ENCODE measurements around the gene BCL2L1. TPM values are rescaled to one million over a fixed set of nuclear protein-coding genes. Genes with fewer than 3 reads are reported as not detected.

The BCL2L1 gene
- total RNA-seq, 1 donor from 2014 or later: 42.5 TPM

DNA sequence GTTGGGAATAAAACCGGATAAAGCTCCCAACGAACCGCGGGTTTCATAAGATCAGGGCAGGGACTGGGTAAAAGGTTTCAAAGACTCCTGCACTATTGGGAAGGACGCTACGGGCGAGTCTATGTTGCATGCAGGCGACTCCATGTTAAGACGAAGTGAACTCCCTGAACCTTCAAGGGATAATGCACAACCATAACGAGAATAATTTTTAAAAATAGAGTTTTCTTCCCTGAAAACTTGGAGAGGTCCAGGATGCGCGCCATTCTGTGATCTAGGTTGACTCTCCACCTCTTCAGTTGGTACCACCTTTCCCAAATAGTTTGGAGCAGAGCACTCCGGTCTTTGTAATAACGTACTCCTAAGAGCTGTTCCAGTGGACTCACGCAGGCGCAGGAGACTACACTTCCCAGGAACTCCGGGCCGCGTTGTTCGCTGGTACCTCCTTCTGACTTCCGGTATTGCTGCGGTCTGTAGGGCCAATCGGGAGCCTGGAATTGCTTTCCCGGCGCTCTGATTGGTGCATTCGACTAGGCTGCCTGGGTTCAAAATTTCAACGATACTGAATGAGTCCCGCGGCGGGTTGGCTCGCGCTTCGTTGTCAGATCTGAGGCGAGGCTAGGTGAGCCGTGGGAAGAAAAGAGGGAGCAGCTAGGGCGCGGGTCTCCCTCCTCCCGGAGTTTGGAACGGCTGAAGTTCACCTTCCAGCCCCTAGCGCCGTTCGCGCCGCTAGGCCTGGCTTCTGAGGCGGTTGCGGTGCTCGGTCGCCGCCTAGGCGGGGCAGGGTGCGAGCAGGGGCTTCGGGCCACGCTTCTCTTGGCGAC is 16.3 kb upstream of the BCL2L1 start, which contains the start of gene TPX2:
Gene TPX2, plus strand, starts transcription at position 562 of the 821 bp plus-strand sequence. CDS start 18,187 bp downstream, outside the sequence.
- peak; percentile 98 for DNase-seq (ENCODE audit: low spot score)
- intact Hi-C loops (cut with DNase I): no loop called here

- intact Hi-C loops (cut with DNase I): no loop called here
- no peak for DNase-seq (ENCODE audit: low spot score)
These were observed 8.7 kb upstream of the BCL2L1 start for GRCh38 chr20:31731321-31731717.

DNA sequence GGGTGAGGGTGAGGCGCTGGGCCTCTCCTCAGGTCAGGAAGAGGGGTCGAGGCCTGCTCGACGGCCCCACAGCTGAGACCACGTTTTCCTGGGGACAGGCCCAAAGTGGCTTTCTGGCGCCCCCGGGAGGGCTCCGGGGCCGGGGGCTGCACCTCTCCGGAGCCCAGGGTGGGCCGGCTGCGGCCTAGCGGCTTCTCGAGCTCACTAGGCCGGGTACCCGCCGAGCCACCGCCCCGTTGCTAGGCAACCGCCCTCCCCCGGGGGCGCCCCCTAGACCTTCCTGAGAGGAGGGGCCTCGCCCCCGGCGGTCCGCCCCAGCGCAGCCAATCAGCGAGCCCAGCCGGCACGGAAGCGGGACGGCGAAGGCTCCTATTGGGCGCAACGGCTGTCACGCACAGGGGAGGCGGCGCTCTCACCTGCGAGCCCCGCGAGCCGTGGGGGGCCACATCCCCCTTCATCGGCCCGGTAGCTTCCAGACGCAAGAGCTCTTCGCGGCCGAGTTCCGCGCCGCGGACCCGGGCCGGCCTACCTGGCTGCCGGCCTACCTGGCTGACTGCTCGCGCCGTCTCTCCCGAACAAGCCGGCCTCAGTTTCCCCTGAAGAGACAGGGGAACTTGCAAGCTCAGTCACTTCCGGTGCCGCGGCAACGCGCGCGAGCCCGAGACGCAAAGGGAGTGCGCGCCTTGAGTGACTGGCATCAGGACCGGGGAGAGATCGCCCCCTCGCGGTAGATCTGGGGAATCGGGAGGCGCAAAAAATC is 831 bp upstream of the BCL2L1 start:
- peak; percentile 99 for DNase-seq (ENCODE audit: low spot score)
- intact Hi-C loops (cut with DNase I): loop anchor here (1.0 to 5.0 kb wide), 3 partner anchors 11 to 151 kb away; no protein-coding TSS in a partner anchor

DNA sequence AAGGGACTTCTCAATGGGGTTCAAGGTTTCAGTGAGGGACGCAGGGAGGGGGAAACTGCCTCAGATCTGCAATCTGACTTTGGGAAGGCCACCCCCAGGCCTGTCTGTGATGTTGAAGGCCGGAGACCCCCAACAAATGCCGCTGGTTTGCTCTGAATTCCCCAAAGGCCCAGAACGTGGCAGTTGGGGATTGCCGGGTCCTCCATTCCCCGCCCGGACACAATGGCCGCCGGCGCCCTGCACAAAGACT is 326 bp upstream of the BCL2L1 start:
- DNase-seq (ENCODE audit: low spot score): peak; percentile 80
- intact Hi-C loops (cut with DNase I): loop anchor here (1.0 to 5.0 kb wide), 3 partner anchors 11 to 151 kb away; no protein-coding TSS in a partner anchor

DNA sequence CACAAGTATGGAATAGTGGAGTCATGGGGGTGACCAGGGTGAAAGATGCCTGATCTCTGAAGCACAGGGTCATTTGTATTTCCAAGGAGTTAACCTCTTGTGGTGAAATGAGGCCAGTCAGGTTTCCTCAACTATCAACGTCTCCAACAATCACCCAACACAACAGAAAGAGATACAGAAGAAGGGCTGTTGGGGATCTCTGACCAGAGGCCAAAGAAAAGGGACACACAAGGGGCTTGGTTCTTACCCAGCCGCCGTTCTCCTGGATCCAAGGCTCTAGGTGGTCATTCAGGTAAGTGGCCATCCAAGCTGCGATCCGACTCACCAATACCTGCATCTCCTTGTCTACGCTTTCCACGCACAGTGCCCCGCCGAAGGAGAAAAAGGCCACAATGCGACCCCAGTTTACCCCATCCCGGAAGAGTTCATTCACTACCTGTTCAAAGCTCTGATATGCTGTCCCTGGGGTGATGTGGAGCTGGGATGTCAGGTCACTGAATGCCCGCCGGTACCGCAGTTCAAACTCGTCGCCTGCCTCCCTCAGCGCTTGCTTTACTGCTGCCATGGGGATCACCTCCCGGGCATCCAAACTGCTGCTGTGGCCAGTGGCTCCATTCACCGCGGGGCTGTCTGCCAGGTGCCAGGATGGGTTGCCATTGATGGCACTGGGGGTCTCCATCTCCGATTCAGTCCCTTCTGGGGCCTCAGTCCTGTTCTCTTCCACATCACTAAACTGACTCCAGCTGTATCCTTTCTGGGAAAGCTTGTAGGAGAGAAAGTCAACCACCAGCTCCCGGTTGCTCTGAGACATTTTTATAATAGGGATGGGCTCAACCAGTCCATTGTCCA is 1.0 kb downstream of the BCL2L1 start:
- no peak for DNase-seq (ENCODE audit: low spot score)
- intact Hi-C loops (cut with DNase I): loop anchor here (2.0 to 5.0 kb wide), 2 partner anchors 23 to 149 kb away; no protein-coding TSS in a partner anchor

- intact Hi-C loops (cut with DNase I): loop anchor here (2.0 to 5.0 kb wide), 2 partner anchors 22 to 148 kb away; no protein-coding TSS in a partner anchor
These were observed 1.9 kb downstream of the BCL2L1 start for GRCh38 chr20:31720486-31721407.

DNA sequence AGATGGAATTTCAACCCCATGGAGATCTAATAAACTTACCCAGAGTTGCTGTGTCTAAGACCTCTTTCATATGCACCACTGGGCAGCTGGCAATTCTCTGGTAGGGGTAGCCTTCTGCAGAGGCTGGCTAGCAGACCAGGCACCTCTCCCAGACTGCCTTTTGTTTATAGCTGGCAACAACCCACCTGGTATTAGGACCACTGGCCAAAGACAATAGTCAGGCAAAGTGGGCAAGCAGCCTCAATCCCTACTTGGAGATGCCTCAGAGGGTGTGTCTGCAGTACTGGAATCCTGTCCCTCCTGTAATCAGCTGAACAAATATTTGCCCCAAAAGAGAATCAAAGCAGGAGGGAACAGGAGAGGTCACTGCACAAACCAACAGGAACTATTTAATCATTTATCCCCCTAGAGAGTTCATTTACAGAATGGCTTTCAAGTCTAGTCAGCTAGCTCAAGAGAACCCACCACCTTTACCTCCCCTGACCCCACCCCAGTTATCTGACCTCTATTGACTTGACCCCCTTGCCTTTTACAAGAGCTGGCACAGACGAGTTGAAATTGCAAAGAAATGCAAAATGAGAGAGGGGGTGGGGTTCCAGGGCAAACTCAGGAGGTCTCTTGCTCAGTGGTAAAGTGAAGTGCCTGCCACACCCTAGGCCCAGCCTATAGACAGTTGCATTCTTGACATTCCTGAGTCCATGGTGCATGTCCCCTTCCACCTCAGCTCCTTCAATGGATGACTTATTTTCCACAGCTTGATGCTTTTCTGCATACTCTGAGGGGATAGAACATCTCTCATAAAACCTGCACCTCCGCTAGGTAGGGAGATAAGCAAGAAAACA is 2.8 kb downstream of the BCL2L1 start:
- intact Hi-C loops (cut with DNase I): loop anchor here (2.0 to 5.0 kb wide), 2 partner anchors 21 to 148 kb away; no protein-coding TSS in a partner anchor
- peak; percentile 66 for DNase-seq (ENCODE audit: low spot score)

More at GRCh38 chr20:31720486-31721407, 1.9 kb downstream of the BCL2L1 start:
- DNase-seq (ENCODE audit: low spot score): no peak

GRCh38 chr20:31718952-31719643 is 3.6 kb downstream of the BCL2L1 start:
- peak; percentile 63 for DNase-seq (ENCODE audit: low spot score)
- intact Hi-C loops (cut with DNase I): no loop called here

DNA sequence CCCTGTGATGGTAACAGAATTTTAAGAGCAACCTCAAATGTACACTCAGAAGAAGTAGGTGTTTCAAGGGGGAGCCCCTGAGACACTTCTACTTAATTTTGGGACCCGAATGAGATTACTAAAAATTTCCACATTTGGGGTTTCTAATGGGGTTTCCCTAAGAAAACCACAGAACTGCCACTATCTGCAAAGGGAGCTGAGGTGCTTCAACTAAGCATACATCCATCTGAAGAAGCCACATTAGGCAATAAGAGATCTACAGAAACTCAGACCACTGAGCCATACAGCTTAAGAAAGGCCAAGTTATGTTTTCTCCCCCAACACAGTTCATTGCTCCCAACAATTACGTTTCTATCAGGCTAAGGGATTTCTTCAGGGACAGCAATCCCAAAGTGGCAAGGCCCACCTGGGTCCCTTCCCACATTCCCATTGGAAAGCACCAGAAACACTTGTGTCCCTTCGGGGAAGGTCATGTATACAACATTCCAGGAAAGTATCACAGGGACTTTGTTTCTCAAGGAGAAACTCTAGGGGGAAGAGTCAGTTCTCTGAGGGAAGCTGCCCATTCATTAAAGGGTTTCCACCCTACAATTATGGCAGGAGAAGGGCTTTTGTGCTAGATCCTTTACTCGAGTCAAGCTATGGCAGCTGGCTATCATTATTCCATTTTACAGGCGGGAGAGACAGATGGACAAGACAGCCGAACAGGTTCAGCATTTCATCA is 5.0 kb downstream of the BCL2L1 start:
- DNase-seq (ENCODE audit: low spot score): no peak
- intact Hi-C loops (cut with DNase I): no loop called here

GRCh38 chr20:31716818-31717477 is 5.7 kb downstream of the BCL2L1 start:
- DNase-seq (ENCODE audit: low spot score): no peak
- intact Hi-C loops (cut with DNase I): no loop called here

GRCh38 chr20:31716351-31716750 is 6.3 kb downstream of the BCL2L1 start:
- intact Hi-C loops (cut with DNase I): no loop called here
- no peak for DNase-seq (ENCODE audit: low spot score)

DNA sequence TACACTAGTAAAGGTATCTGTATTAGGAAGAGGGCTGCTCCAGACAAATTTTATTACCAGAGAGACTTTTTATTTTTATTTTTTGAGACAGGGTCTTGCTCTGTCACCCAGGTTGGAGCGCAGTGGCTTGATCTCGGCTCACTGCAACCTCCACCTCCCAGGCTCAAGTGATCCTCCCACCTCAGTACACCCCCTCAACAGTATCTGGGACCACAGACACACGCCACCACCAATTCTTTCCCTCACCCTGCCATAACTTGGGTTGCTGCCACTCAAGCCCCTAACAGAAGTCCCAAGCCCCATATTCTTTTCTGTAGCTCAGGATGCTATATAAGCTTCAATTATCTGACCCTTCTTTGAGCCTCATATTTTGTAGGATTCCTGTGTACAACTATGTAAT is 6.9 kb downstream of the BCL2L1 start:
- no peak for DNase-seq (ENCODE audit: low spot score)
- intact Hi-C loops (cut with DNase I): no loop called here

- intact Hi-C loops (cut with DNase I): no loop called here
- peak; percentile 84 for DNase-seq (ENCODE audit: low spot score)
These were observed 9.1 kb downstream of the BCL2L1 start for GRCh38 chr20:31713312-31714273.

- peak; percentile 90 for DNase-seq (ENCODE audit: low spot score)
- intact Hi-C loops (cut with DNase I): loop anchor here (1.0 kb wide), 1 partner anchor 11 kb away; no protein-coding TSS in a partner anchor
These were observed 9.9 kb downstream of the BCL2L1 start for GRCh38 chr20:31712564-31713311.
